Kidney (tissue), 14 donors: ENCODE results near the gene CDC42BPG. TPM values are rescaled to one million over a fixed set of nuclear protein-coding genes. Genes with fewer than 3 reads are reported as not detected.

ENCODE experiments used
- DNase-seq, 5 donors: peaks; one replicate each; pipeline ENCODE4 v3.0.0-alpha.2; 2013 to 2020
- FAIRE-seq: peaks from 2 replicates; lab custom pipeline; 2012; peaks lifted over from hg19 to GRCh38; lab: Jason Lieb, UNC
- H3K27ac ChIP-seq, 2 donors: one replicate each; pipeline ENCODE4 v1.7.0; 2013; ENCODE audit warnings: low read depth in 2 of 2, low read length in 2 of 2, inconsistent platforms in 1 of 2
- H3K27me3 ChIP-seq: one replicate; pipeline ENCODE4 v1.7.1; 2013; ENCODE audit warnings: low read length, inconsistent platforms; ENCODE audit not compliant: control insufficient read depth, insufficient read depth
- H3K36me3 ChIP-seq, 3 donors: one replicate each; pipeline versions ENCODE4 v1.7.0 to v1.7.1; 2013; ENCODE audit warnings: low read length in 3 of 3, control low read depth in 1 of 3, inconsistent platforms in 1 of 3; ENCODE audit not compliant: insufficient read depth in 3 of 3, control insufficient read depth in 2 of 3
- H3K4me1 ChIP-seq, 3 donors: one replicate each; pipeline versions ENCODE4 v1.7.0 to v1.7.1; 2013; ENCODE audit warnings: low read length in 3 of 3, inconsistent platforms in 1 of 3, low read depth in 1 of 3; ENCODE audit not compliant: control insufficient read depth in 2 of 3, insufficient read depth in 2 of 3
- H3K4me3 ChIP-seq, 3 donors: one replicate each; pipeline versions ENCODE4 v1.7.0 to v1.8.1; 2013; ENCODE audit warnings: low read length in 3 of 3, control low read depth in 1 of 3, inconsistent platforms in 1 of 3
- H3K9ac ChIP-seq, 3 donors: one replicate each; pipeline versions ENCODE4 v1.7.0 to v1.7.1; 2013; ENCODE audit warnings: low read length in 3 of 3, control low read depth in 1 of 3, inconsistent platforms in 1 of 3
- H3K9me3 ChIP-seq, 3 donors: one replicate each; pipeline versions ENCODE4 v1.7.0 to v1.7.1; 2013; ENCODE audit warnings: low read length in 3 of 3, control low read depth in 1 of 3, inconsistent platforms in 1 of 3; ENCODE audit not compliant: control insufficient read depth in 2 of 3, insufficient read depth in 1 of 3
- intact Hi-C: fragments of 100-400 bp; cut with DNase I; formaldehyde crosslinking; loops from one replicate; pipeline ENCODE4 v1.11.1; 2022
- polyA plus RNA-seq: library from polyadenylated mRNA; stranded (reverse); fragments of 350-450 nt; fragmentation: Illumina TruSeq; extraction: RNeasy Lipid Tissue Mini Kit (QIAGEN cat#74804); gene quantifications from one replicate; pipeline ENCODE4 v1.2.3, GENCODE V29; 2014; ENCODE audit warnings: low read depth, low replicate concordance; ENCODE audit not compliant: insufficient read depth
- total RNA-seq: library from RNA; stranded (reverse); fragmentation: NEBNext Ultra II Directional; extraction: Animal tissue kit (Norgen Biotek cat#: 25700); gene quantifications from one replicate; pipeline ENCODE4 v1.2.1, GENCODE V29; 2021
- TF ChIP-seq, protein P1 (sequence below): IDR thresholded peaks from 3 replicates; pipeline ENCODE4 v1.5.1; 2012; ENCODE audit warnings: mild to moderate bottlenecking, moderate library complexity, borderline replicate concordance; ENCODE audit not compliant: insufficient read depth; ENCODE audit errors: extremely low read depth
- donor health status: control.
- donor health status: control.
- donor health status: control.
- donor health status: control.
- donor health status: control.
- donor health status: DM: yes; HTN: yes; CAD: no.
- donor health status: Normal renal cell carcinoma (clear cell type).

The CDC42BPG gene
- total and polyA plus RNA-seq, 2 donors from 2014 or later: 4.5 to 20.7 TPM

DNA sequence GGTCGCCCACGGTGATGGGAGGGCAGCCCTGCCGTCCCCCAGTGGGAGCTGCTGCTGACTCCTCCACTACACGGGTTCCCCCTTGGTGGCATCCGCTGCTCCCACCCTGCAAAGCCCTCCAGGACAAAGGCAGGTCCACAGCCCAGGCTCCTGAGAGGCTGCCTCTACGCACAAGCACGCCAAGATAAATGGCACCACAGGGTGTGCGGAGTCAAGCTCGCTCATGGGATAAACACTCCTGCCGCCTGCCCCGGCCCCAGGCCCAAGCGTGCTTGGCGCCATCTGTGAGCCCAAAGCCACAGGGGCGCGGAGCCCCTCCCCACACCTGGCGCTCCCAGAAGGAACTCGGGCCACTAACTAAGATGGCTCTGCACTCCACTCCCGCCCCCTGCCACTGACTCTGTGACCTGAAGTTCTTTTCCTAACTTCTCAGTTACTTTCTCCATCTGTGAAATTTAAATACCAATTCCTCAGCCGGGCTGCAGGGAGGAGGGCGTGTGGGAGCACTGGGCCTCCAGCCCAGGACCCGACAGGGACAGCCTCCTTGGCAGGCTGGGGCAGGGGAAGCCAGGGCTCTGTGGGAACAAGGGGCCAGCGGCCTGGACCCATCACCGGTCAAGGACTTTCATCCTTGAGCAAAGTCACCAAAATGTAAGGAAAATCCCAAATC is 19.1 kb upstream of the CDC42BPG start:
- Histone ChIP-seq H3K4me3 (no peak overlapping the region), H3K9ac (peak overlapping the region in 1 of 3 donors; percentile 37), H3K27me3 (no peaks in the 10 kb centered on the region), H3K27ac (peak overlapping the region; percentile 64 to 68), H3K36me3 (peaks cover 0 to 14% (median 5%) of the 10 kb centered on the region in 3 donors), H3K9me3 (no peaks in the 10 kb centered on the region), H3K4me1 (peaks cover 0 to 39% (median 21%) of the 10 kb centered on the region in 3 donors)
- FAIRE-seq (no peak), DNase-seq (peak in 3 of 5 donors; percentile 53 to 93 (median 57))
- intact Hi-C loops: no loop called here
- TF ChIP-seq, protein P1, sequence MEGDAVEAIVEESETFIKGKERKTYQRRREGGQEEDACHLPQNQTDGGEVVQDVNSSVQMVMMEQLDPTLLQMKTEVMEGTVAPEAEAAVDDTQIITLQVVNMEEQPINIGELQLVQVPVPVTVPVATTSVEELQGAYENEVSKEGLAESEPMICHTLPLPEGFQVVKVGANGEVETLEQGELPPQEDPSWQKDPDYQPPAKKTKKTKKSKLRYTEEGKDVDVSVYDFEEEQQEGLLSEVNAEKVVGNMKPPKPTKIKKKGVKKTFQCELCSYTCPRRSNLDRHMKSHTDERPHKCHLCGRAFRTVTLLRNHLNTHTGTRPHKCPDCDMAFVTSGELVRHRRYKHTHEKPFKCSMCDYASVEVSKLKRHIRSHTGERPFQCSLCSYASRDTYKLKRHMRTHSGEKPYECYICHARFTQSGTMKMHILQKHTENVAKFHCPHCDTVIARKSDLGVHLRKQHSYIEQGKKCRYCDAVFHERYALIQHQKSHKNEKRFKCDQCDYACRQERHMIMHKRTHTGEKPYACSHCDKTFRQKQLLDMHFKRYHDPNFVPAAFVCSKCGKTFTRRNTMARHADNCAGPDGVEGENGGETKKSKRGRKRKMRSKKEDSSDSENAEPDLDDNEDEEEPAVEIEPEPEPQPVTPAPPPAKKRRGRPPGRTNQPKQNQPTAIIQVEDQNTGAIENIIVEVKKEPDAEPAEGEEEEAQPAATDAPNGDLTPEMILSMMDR: no peak

- Histone ChIP-seq H3K4me1 (peaks cover 0 to 39% (median 21%) of the 10 kb centered on the region in 3 donors), H3K9ac (no peak overlapping the region)
These were observed 18.5 kb upstream of the CDC42BPG start for GRCh38 chr11:64862987-64863390.

GRCh38 chr11:64861227-64861975 is 16.9 kb upstream of the CDC42BPG start:
- H3K4me1 ChIP-seq: peaks cover 0 to 46% (median 21%) of the 10 kb centered on the region in 3 donors
- H3K36me3 ChIP-seq: peaks cover 0 to 20% (median 10%) of the 10 kb centered on the region in 3 donors

More at GRCh38 chr11:64862987-64863390, 18.5 kb upstream of the CDC42BPG start:
- Histone ChIP-seq H3K4me3 (no peak overlapping the region), H3K27ac (peak overlapping the region; percentile 22 to 68), H3K36me3 (peaks cover 0 to 17% (median 5%) of the 10 kb centered on the region in 3 donors), H3K9me3 (no peaks in the 10 kb centered on the region), H3K27me3 (no peaks in the 10 kb centered on the region)
- TF ChIP-seq, protein P1: no peak
- intact Hi-C loops: no loop called here
- no peak for FAIRE-seq
- no peak for DNase-seq

More at GRCh38 chr11:64861227-64861975, 16.9 kb upstream of the CDC42BPG start:
- Histone ChIP-seq H3K27ac (no peak overlapping the region), H3K4me3 (no peak overlapping the region), H3K9ac (no peak overlapping the region), H3K27me3 (no peaks in the 10 kb centered on the region), H3K9me3 (no peaks in the 10 kb centered on the region)
- DNase-seq (no peak), FAIRE-seq (no peak)
- TF ChIP-seq, protein P1: no peak
- intact Hi-C loops: no loop called here
